ENCODE data around the gene SOX13.

The SOX13 gene

GRCh38 chr1:204154568-204155255 is 81.8 kb downstream of the SOX13 start:
- DNase-seq, result no peak

DNA sequence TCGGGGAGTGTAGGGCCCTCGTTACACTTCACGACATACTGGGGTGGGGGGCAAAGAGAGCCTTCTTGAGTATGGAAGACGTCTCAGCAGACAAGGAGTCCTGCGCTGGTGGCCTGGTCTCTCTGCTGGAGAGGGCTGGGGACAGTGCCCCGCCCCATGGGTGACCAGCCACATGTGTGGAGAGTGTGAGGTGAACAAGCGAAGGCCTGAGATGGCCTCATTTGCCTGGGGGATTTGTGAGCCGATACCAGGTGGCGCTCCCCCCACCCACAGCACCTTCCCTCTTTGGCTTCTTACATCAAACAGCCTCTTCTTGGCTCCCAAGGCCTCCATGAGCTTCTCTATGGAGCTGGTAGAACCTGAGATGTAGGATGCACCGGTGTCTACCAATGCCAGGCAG is 83.0 kb downstream of the SOX13 start:
- no peak for DNase-seq

DNA sequence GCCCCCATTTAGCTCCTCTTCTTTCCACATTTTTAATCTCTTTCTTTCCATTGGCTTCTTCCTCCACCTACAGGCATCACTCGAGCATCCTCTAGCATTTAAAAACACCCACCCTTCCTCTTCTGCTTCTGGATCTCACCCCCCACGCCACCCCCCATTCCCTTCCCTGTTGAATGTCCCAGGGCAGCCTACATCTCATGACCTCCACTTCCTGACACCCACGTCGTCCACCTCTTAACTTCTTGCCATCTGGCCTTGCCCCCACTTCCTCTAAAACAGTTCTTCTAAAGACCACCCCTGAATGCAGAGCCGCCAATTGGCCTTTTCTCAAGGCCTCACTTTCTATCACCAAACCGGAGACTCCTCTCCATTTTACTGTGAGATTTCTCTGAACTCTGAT is 85.0 kb downstream of the SOX13 start:
- DNase-seq, result no peak

GRCh38 chr1:204161609-204162493 is 88.9 kb downstream of the SOX13 start:
- no peak for DNase-seq

- peak; percentile 81 for DNase-seq
Measured at GRCh38 chr1:204162494-204163074, 89.7 kb downstream of the SOX13 start.

GRCh38 chr1:204166219-204166618 is 93.3 kb downstream of the SOX13 start, which contains the start of gene REN:
REN (minus strand) TSS chr1:204166337; CDS start chr1:204166293, 44 bp downstream.
- no peak for DNase-seq

DNA sequence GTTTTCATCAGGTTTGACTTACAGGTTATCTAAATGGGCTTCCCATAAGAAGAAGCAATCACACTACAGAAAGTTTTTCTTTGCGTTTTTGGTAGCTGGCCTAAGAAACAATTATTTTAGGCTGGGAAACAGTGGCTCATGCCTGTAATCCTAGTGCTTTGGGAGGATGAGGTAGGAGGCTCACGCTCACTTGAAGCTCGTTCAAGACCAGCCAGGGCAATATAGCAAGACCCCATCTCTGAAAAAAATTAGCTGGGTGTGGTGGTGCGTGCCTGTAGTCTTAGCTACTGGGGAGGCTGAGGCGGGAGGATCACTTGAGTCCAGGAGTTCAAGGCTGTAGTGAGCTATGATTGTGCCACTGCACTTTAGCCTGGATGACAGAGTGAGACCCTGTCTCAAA is 94.8 kb downstream of the SOX13 start:
- DNase-seq, result no peak

GRCh38 chr1:204169858-204170257 is 96.9 kb downstream of the SOX13 start:
- DNase-seq, result no peak

DNA sequence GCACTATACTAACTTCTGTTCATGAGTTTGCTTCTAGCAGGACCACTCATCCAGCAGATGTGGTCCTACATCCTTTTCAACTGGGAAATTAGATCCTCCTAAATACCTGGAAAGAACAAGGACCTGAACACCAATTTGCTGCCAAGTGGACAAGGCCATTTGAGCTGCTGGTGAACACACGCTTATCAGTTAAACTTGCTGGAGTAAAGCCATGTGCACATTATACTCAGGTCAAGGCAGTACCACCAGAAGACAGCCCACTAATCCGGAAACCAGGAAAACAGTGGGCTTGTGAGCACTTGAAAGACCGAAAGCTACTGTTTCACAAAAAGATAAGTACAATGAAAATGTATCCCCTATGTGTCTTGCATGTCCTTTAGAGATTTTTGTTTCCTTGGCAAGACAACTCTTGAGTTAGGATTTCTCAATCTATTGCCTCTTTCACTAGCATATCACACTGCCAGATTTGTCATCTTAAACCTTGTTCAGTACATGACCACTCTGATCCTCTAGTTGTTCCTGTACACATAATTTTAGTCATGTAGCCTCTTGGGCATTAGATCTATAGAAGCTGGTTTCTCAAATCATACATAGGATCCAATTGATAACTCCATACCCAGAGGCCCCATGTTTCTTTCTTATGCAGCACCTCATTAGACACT is 97.7 kb downstream of the SOX13 start:
- no peak for DNase-seq

DNA sequence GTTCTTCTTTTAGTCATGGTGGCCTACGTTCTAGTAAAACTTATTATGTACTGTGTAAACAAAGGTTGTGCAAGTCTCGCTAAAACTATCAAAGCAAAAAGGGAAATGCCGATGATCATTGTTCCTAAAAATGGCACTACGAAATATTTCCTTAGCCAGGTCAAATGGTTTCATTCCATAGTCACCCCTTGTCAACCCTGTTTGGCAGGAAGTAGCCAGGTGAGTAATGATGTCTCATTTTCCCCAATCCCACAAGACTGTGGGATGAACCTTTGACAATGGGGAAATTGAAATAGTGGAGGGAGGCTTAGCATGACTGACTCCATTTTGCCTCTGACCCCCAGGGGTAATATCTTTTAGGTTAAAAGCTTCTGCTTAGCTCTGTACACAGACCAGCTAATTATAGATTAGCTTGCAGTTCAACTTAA is 98.8 kb downstream of the SOX13 start:
- no peak for DNase-seq

GRCh38 chr1:204172404-204173029 is 99.6 kb downstream of the SOX13 start:
- no peak for DNase-seq

GRCh38 chr1:204174958-204175357 is 102.0 kb downstream of the SOX13 start:
- DNase-seq, result no peak

GRCh38 chr1:204176049-204176448 is 103.1 kb downstream of the SOX13 start:
- no peak for DNase-seq

GRCh38 chr1:204177133-204177532 is 104.2 kb downstream of the SOX13 start:
- DNase-seq, result no peak
